ENCODE measurements around the gene FARSA.
A peak's percentile ranks its signal among the peaks of the same experiment; 100 is the strongest.
"Not testable (repeated sequence)": the region's sequence is repeated elsewhere in the genome, so short reads cannot be mapped to it uniquely, and the experiment has no call there.

FARSA gene

DNA sequence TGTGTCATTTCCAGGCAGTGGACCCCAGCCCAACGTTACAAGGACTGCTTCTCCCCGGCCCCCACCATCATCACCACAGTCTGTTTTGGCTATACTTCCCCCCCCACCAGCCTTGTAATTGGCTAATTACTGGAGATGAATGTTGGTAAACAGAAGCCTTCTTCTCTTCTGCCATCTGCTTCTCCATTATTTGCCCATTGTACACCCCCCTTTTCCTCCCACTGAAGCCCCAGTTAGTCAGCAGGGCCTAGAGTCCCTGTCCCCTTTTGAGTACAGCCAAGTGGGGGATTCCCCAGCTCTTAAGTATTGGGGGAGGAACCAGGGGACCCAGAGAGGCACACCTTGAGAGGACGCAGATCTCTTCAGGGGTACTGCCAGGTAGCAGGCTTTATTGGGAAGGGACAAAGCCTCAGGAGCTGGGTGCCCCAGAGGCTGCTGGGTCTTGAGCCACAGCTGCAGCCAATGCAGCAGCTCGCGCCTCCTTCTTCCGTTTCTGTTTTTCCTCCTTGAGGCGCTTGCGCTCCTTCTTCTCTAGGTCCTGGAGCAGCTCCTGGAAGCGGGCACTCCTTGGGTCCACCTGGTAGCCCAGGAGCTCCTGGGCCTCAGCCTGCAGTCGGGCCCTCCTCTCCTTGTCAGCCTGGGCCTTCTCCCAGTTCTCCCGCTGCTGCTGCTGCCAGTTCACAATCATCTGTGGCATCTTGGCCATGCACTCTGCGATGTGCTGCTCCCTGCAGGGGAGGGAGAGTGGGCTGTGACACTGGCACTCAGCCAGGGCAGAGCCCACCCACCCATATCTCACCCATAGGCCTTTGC is 20.5 kb upstream of the FARSA start:
- no peak for DNase-seq

DNA sequence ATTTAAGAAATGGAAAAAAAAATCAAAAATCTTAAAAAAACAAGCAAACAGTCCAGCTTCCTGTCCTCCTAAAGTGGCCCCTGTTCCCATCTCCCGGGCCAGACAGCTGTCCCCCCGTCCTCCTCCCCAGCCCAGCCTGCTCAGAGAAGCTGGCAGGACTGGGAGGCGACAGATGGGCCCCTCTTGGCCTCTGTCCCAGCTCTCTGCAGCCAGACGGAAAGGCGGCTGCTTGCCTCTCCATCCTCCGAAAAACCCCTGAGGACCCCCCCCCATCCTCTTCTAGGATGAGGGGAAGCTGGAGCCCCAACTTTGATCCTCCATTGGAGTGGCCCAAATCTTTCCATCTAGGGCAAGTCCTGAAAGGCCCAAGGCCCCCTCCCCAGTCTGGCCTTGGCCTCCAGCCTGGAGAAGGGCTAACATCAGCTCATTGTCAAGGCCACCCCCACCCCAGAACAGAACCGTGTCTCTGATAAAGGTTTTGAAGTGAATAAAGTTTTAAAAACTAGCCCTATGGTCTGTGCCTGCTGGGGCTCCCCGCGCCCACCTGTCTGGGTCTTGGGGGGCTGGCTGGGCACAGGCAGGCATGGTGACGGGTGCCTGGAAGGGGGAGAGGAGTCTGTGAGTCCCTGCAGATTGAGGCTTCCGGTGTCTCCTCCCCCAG is 19.8 kb upstream of the FARSA start:
- DNase-seq, result peak; percentile 83

DNA sequence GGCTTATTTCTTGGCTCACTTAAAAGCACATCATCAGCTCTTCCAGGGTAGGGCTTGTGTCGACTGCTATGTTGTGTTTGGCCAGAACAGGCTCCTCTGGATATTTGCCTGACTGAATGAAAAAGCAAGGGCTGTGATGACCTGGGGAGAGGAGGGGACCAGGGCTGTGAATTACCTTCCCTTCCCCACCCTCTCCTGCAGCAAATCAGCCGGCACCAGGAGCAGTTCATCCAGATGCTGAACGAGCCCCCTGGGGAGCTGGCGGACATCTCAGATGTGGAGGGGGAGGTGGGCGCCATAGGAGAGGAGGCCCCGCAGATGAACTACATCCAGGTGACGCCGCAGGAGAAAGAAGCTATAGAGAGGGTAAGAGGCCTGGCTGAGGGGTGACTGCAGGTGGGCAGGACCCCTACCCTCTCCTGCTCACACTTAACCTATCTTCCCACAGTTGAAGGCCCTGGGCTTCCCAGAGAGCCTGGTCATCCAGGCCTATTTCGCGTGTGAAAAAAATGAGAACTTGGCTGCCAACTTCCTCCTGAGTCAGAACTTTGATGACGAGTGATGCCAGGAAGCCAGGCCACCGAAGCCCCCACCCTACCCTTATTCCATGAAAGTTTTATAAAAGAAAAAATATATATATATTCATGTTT is 19.1 kb upstream of the FARSA start:
- DNase-seq, result peak; percentile 55

DNA sequence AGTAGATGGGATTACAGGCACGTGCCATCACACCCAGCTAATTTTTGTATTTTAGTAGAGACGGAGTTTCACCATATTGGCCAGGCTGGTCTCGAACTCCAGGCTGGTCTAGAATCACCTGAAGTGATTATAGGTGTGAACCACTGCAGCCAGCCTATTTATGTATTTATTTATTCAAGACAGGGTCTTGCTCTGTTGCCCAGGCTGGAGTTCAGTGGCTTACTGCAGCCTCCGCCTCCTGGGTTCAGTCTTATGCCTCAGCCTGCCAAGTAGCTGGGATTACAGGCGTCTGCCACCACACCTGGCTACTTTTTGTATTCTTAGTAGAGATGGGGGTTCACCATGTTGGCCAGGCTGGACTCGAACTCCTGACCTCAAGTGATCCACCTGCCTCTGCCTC is 18.5 kb upstream of the FARSA start:
- DNase-seq, result not testable (repeated sequence)

DNA sequence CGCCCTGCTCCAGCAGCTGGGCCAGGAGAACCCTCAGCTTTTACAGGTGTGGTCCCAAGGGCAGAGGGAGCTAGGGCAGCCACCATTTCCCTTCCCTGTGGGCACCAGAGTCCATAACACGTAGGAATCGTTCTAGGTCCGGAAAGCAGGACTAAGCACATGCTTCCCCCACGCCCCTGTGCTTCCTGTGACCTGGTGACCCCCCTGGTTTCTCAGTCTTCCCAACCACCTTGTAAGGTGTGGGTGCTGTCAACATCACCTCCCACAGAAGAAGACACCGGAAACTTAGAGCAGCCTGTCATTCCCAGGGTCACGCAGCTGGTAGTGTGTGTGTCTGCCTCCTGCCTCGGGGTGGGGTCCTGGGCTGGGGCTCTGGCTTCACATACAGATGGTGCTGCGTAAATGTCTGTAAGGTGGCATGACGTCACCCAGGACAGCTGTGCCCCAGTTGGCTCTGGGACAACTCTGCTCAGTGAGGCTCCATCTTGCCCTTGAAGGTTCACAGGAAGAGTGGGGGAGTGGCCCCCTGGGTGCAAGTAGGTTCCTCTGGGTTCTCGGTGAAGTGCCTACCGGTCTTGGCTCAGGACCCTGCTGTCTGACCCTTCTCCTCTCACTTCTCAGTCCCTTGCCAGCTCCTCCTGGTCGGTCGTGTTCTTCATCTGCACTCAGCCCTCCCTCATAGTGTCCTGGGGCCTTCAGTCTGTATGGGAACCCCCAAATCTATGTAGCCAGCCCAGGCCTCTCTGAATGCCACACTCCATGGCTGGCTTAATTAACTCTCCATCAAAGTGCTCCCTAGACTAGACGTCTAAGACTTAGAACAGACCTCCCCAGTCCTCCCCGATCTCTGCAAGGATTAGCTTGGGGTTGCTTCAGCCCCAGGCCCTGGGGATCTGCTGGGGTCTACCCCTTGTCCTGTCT is 16.1 kb upstream of the FARSA start:
- DNase-seq, result no peak

DNA sequence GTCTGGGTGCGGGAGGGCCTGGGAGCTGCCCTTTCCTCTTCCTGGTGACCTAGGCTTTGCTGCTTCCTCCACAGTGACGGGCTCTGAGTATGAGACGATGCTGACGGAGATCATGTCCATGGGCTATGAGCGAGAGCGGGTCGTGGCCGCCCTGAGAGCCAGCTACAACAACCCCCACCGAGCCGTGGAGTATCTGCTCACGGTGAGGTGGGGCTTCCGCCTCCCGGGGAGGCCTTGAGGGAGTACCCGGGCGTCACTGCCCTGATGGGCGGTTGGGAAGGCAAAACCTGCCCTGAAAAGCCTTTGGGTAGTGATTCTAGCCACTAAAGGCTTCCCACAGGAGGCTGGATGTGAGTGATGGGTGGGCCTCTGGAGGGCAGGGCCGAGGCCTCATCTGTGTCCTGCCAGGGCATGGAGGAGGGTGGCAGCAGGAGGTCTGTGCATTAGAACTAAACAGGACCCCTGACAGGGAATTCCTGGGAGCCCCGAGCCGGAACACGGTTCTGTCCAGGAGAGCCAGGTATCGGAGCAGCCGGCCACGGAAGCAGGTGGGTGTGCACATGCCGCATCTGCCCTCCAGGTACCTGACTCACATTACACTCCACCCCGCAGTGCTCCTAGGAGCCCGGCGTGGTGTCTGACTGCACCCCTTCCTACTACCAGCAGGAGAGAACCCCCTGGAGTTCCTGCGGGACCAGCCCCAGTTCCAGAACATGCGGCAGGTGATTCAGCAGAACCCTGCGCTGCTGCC is 15.3 kb upstream of the FARSA start:
- DNase-seq, result no peak

DNA sequence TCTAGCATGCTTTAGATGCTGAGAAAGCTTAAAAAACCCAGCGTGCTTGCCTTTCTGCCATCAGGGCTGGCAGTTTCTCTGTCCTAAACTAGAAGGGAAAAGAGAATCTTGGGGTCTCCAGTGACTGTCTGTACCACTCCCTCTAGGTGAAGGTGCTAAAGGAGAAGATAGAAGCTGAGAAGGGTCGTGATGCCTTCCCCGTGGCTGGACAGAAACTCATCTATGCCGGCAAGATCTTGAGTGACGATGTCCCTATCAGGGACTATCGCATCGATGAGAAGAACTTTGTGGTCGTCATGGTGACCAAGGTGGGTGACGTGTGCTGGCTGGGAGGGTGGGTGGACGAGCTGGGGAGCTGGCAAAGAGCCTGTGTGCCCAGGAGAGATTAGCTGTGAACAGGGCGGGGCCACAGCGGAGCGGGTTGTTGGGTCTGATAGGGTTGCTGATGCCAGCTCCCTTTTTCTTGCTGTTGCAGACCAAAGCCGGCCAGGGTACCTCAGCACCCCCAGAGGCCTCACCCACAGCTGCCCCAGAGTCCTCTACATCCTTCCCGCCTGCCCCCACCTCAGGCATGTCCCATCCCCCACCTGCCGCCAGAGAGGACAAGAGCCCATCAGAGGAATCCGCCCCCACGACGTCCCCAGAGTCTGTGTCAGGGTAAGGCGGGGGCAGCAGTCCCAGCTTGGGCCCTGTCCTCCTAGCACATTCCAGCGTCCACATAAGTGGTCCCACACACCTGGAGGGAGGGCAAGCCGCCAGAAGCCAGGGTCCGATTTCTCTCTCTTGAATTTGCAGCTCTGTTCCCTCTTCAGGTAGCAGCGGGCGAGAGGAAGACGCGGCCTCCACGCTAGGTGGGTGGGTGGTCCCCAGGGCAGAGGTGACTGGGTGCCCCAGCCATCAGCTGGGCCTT is 14.4 kb upstream of the FARSA start:
- no peak for DNase-seq

DNA sequence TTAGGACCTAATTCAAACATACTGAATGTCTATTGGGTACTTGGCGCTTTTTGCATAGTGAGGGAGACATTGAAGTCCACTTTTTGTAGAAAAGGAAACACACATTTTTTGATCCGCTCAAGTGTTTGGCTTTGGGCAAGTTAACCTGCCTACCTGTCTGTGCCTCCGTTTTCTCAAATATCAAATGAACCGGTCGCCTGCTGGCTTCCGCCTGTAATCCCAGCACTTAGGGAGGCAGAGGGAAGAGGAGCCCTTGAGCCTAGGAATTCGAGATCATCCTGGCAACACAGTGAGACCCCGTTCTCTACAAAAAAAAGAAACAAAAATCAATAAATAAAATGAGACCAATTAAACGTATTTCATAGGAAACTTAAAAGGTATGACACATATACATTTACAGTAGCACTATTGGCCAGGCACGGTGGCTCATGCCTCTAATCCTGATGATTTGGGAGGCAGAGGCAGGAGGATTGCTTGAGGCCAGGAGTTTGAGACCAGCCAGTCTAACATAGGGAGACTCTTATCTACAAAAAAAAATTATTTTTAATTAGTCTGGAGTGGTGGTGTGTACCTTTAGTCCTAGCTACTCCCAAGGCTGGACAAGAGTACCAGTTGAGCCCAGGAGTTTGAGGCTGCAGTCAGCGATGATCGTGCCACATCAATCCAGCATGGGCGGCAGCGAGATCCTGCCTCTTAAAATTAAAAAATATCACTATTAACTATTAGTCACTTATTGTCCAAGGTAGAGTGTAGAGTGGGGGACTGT is 13.4 kb upstream of the FARSA start:
- DNase-seq, result no peak

DNA sequence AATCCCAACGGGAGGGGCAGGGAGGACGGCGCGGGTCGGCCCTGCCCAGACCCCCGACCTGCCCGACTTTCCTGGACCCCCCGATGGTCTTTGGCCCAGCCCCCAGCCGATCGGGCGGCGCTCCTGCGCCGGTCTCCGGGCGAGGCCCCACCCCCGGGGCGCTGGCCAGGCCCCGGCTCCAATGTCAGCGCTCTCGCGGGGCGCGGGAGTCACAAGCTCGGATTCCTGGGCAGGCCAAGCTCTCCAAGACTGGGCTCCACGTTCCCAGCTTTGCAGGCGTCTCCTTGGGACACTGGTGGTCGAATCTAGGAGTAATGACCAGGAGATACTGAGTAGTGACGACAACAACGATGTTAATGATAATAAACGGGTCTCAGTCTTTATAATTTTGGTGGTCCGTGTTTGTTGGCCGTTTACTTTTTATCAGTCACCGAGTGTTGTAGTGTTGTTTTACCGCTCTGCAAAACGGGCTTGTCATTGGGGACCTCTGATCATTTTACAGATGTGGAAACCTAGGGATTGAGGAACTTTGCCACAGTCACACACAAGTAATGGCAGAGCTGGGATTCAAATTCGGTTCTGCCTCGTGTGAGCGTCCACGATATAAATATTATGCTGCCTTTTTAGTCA is 12.7 kb upstream of the FARSA start:
- DNase-seq, result peak; percentile 80

DNA sequence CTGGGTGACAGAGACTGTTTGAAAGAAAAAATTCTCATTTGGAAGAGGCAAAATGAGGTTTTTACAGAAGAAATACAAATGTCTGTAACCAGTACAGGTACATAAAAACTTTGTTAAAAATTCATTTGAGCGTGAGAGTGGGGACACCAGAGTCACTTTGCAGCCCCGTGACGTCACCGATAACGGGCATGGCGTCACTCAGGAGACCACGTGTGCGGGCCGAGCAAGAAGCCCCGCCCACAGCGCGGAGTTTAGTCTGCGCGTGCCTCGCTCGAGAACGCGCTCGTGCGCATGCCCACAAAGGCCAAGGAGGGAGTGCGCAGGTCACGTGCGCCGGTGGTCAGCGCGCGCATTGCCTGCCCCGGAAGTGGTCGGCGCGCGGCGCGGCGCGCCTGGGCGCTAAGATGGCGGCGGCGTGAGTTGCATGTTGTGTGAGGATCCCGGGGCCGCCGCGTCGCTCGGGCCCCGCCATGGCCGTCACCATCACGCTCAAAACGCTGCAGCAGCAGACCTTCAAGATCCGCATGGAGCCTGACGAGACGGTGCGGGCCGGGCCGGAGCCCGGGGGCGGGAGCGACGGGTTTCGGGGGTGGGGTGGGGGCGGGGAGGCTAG is 12.1 kb upstream of the FARSA start, which contains the start of gene RAD23A:
Gene RAD23A, plus strand, starts transcription at position 384 of the 613 bp plus-strand sequence. Its CDS starts 87 bp downstream, at position 471.
- DNase-seq, result peak; percentile 98

DNA sequence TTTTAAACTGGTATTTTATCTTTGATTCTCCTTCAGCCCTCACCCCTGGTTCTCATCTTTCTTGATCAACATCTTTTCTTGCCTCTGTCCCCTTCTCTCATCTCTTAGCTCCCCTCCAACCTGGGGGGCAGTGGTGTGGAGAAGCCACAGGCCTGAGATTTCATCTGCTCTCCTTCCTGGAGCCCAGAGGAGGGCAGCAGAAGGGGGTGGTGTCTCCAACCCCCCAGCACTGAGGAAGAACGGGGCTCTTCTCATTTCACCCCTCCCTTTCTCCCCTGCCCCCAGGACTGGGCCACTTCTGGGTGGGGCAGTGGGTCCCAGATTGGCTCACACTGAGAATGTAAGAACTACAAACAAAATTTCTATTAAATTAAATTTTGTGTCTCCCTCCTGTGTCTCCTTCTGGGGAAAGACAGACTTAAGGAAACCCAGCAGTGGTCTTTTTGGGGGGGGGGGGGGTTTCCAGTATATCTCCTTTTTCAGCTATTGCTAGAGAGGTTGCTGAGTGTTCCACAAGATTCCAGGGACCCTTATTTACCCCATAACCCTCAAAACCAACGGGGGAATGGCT is 10.7 kb upstream of the FARSA start:
- DNase-seq, result no peak

DNA sequence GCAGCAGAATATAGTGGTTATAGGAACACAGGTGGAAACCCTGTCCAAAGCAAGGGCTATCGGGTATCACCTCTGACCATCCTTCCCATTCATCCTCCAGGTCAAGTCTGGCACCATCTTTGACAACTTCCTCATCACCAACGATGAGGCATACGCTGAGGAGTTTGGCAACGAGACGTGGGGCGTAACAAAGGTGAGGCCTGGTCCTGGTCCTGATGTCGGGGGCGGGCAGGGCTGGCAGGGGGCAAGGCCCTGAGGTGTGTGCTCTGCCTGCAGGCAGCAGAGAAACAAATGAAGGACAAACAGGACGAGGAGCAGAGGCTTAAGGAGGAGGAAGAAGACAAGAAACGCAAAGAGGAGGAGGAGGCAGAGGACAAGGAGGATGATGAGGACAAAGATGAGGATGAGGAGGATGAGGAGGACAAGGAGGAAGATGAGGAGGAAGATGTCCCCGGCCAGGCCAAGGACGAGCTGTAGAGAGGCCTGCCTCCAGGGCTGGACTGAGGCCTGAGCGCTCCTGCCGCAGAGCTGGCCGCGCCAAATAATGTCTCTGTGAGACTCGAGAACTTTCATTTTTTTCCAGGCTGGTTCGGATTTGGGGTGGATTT is 10.0 kb upstream of the FARSA start:
- DNase-seq, result no peak

DNA sequence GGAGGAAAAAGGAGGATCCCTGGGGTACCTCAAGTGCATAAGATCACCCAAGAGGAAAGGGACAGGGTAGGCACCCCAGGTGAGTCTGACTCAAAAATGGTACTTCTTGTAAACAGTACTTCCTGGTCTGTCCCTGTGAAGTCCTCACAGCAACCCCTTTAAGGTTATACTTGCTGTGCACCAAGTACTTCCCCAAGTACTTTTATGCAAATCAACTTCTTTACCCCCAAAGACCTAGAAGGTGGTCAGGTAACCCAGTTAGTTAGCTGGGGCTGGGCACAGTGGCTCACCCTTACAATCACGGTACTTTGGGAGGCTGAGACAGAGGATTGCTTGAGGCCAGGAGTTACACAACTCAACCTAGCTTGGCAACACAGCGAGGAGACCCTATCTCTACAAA is 7.4 kb upstream of the FARSA start:
- no peak for DNase-seq

DNA sequence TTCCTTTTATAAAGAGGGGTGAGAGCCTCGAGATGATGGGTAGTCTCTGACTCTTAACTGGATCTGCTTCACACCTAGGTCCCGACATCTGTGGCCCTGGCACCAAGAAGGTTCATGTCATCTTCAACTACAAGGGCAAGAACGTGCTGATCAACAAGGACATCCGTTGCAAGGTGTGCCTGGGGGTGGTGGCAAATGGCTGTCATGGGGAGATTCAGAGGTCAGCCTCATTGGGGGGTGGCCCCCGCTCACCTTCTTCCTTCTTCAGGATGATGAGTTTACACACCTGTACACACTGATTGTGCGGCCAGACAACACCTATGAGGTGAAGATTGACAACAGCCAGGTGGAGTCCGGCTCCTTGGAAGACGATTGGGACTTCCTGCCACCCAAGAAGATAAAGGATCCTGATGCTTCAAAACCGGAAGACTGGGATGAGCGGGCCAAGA is 6.5 kb upstream of the FARSA start:
- DNase-seq, result no peak

DNA sequence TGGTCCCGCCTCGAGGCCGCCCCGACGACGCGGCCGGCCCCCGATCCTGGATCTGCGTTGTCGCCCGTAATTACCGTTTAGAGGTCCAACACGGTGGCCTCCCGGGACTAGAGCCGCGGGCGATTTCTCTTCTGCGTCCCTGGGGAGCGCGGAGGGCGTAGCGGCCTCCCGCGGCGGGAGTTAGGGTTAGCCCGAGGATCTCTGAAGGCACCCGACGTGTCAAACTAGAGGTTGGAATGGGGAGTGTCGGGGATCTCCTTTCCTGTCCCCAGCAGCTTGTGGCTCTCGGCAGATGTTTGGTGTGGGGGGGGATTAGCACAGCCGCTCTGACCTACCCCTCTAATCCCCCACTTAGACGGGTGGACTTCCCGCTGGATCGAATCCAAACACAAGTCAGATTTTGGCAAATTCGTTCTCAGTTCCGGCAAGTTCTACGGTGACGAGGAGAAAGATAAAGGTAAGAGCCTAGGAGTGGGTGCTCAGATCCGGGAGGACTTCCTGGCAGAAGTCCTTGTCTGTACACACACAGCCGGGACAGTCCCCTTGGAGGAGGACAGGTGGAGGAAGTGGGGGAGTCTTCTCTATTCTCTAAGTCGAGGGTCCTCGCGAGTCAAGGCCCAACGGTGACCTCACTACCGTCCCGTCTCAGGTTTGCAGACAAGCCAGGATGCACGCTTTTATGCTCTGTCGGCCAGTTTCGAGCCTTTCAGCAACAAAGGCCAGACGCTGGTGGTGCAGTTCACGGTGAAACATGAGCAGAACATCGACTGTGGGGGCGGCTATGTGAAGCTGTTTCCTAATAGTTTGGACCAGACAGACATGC is 5.5 kb upstream of the FARSA start:
- no peak for DNase-seq

DNA sequence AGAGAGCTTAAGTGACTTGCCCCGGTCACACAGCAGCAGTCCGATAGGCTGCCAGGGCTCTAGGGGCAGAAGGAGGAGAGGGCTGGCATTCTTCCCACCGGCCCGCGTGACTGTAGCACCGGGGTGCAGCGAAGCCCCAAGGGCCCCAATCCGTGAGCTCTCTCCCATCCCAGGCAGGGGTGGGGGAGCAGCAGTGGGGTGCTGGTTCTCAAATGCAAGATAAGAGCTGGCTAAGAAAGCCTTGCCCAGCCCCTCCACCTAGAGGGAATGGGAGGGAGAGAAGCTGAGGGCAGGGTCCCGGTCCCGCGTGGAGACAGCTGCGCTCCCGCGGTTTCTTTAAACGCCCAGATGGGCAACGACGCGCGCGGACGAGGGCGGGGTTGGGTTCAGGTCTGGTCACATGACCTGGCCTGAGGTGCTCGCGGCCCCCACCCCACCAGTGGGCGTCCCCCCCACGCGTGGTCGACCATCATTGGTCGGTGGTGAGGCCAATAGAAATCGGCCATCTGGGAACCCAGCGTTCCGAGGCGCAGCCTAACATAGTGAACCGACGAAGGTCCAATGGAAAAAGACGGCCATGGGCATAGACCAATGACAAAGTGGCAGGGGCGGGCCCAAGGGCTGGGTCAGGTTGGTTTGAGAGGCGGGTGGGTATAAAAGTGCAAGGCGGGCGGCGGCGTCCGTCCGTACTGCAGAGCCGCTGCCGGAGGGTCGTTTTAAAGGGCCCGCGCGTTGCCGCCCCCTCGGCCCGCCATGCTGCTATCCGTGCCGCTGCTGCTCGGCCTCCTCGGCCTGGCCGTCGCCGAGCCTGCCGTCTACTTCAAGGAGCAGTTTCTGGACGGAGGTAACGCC is 4.6 kb upstream of the FARSA start, which contains the start of gene CALR:
Gene CALR, plus strand, starts transcription at position 683 of the 852 bp plus-strand sequence. Its CDS starts 71 bp downstream, at position 754.
- DNase-seq, result peak; percentile 99

Measured in left hindlimb (tissue), 1 donor.